ENCODE measurements around the gene RHBDL1.

The RHBDL1 gene

GRCh38 chr16:658679-659571 lies 16.5 kb upstream of the RHBDL1 start:
- DNase-seq = no peak

DNA sequence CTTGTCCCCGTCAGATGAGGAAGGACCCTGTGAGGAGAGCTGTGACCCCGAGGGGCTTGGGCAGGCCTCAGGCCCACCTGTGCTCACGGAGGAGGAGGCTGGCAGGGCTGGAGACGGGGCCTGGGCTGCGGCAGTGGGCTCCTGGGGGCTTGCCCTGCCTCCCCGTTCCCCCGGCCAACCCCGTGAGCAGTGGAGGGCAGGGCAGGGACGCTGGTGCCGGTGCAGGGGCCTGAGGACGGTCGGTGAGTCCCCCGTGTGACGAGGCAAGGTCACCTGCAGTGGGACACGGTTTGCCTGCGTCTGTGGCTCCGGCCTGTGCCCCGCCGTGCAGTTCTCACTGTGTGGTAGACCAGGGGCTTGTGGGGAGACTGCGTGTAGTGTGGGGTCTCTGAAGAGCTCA lies 15.9 kb upstream of the RHBDL1 start:
- no peak for DNase-seq

GRCh38 chr16:660132-660458 lies 15.4 kb upstream of the RHBDL1 start:
- no peak for DNase-seq

DNA sequence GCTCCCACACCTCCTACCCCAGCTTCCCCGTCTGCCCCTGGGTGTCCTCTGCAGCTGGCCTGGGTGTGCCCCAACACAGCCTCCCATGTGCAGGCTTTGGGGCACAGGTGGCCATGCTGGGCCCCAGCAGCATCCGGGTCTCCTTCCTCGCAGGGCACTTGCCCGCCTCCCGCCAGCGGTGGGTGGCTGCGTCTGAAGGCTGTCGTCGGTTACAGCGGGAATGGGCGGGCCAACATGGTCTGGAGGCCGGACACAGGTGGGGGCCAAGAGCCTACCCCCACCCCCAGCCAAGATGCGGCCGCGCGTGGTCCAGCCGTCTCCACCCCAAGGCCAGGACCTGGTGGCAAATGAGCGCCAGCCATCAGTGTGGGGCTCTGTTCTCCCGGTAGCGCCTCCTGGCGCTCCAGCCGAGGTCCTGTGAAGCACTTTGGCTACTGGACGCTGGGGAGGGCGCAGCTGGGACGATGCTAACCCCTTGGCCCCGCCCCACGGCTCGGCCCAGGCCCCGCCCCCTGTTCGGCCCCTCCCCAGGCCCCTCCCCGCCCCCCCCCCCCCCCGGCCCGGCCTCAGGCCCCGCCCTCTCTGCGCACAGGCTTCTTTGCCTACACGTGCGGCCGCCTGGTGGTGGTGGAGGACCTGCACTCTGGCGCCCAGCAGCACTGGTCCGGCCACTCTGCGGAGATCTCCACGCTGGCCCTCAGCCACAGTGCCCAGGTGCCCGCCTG lies 14.8 kb upstream of the RHBDL1 start:
- DNase-seq = peak; percentile 39

DNA sequence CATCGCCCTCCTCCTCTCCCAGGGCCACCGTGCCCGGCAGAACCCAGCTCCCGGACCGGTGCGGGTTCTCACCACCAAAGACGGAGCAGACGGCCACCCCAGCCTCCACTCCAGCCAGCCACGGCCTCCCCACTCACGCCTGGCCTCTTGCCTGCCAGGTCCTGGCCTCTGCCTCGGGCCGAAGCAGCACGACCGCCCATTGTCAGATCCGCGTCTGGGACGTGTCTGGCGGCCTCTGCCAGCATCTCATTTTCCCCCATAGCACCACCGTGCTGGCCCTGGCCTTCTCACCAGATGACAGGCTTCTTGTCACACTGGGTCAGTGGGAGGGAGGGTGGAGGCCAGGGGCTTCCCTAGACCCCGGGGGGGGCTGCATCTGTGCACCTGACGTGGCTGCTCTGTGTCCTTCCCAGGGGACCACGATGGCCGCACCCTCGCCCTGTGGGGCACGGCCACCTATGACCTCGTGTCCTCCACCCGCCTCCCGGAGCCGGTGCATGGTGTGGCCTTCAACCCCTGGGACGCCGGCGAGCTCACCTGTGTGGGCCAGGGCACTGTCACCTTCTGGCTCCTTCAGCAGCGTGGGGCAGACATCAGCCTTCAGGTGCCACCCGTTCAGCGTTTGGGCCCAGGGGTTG lies 14.2 kb upstream of the RHBDL1 start:
- DNase-seq = no peak

- no peak for DNase-seq
Measured at GRCh38 chr16:662095-662494, 13.4 kb upstream of the RHBDL1 start.

DNA sequence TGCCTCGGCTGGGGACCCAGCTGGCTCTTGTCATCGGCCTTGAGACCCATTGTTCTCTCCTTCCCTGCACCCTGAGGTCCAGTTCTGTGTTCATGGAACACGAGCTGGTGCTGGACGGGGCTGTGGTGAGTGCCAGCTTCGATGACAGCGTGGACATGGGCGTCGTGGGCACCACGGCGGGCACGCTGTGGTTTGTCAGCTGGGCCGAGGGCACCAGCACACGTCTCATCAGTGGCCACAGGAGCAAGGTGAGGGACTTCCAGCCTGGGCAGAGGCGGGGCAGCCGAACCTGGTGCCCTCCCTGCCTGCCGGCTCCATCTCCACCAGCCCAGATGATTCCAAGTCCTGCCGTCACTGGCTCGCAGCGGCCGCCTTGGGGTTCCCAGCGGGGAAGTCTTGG lies 12.9 kb upstream of the RHBDL1 start:
- no peak for DNase-seq

- no peak for DNase-seq
Measured at GRCh38 chr16:666572-666971, 8.9 kb upstream of the RHBDL1 start.

- DNase-seq = no peak
Measured at GRCh38 chr16:667113-667779, 8.2 kb upstream of the RHBDL1 start.

GRCh38 chr16:667780-668518 lies 7.5 kb upstream of the RHBDL1 start, which contains the start of gene RHOT2:
TSS of gene RHOT2 (plus strand) at chr16:668132. CDS start at chr16:668200, 68 bp downstream.
- DNase-seq = peak; percentile 85

GRCh38 chr16:668519-669171 lies 6.8 kb upstream of the RHBDL1 start:
- no peak for DNase-seq

DNA sequence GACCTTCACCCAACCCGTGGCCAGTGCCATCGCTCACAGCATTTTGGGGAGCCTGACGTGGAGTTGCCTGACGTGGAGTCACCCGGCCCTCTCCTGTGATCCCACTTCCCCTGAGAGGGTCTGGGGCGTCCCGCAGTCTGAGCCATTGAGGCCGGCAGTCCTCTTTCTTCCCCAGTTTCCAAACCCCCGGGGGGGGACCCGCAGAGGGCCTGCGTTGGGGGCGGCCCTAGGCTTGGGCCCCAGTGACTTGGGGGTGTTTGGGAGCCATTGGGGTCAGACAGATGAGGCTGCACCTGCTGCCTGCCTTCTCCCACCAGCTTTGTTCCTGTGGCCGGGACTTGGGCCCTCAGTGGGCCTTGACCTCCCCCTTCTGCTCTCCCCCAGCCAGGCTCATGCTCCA lies 5.8 kb upstream of the RHBDL1 start:
- DNase-seq = no peak

- DNase-seq = no peak
Measured at GRCh38 chr16:670485-671352, 4.8 kb upstream of the RHBDL1 start.

DNA sequence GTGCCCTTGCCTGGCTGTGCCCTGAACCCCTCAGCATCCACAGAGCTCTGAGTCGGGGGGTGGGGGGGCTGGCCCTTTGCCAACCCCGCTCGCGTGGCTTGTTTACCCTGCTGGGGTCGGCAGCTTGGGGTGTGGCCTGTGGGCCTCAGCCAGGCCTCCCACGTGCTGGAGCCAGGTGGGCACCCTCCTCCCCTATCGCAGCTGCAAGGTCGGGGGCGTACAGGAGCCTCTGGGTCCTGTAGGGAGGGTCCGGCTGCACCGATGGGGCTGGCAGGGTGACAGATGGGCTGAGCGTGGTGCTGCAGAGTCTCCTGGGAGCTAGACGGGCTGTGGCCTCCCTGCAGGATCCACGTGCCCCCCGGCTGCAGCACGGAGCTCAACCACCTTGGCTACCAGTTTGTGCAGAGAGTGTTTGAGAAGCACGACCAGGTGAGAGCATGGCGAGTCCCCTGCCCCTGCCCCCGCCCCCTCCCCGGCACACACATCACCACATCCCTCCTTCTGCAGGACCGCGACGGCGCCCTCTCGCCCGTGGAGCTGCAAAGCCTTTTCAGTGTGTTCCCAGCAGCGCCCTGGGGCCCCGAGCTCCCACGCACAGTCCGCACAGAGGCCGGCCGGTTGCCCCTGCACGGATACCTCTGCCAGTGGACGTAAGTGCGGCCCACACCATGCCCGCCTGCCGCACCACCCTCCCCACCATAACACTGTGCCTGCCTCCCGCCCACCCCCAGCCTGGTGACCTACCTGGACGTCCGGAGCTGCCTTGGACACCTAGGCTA lies 3.9 kb upstream of the RHBDL1 start:
- DNase-seq = no peak

- no peak for DNase-seq
Measured at GRCh38 chr16:672371-672770, 3.1 kb upstream of the RHBDL1 start.

DNA sequence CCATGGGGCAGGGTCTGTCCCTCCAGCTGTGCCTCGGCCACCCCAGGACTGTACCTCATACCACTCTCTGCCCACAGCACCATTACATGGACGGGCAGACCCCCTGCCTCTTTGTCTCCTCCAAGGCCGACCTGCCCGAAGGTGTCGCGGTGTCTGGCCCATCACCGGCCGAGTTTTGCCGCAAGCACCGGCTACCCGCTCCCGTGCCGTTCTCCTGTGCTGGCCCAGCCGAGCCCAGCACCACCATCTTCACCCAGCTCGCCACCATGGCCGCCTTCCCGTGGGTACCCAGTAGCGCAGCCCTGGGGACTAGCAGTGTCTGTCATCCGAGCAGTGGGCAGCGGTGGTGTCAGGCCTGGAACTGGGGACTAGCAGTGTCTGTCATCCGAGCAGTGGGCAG lies 2.6 kb upstream of the RHBDL1 start:
- DNase-seq = no peak

GRCh38 chr16:673399-673991 lies 2.0 kb upstream of the RHBDL1 start:
- no peak for DNase-seq

GRCh38 chr16:674214-674881 lies 1.1 kb upstream of the RHBDL1 start:
- DNase-seq = no peak
